Stimulated activated CD4-positive, alpha-beta T cell treated with anti-CD3 and anti-CD28 coated beads, Interleukin-2, amount 100 ng/mL, for 4 hours (primary cell): ENCODE results near the gene PLCB4.

Experiments used
- DNase-seq: peaks from one replicate; pipeline ENCODE4 v3.0.0-alpha.2; 2020; ENCODE audit warnings: low read depth

The PLCB4 gene

DNA sequence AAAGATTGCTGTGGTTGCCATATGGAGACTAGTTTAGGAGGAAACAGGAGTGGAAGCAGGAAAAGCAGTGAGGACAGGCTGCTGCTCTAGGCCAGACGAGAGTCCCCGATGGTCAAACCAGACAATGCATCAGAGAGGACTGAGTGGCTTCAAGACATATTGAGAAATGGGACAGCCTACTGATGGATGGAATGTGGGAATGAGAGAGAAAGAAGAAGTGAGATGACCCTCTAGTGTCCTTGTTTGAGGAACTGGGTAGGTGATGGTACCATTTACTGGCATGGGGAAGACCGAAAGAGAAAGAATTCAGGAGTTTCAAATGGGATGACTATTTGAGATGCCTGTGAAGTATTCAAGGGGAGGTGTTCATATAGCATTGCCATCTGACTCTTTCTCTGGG is 333.7 kb downstream of the PLCB4 start:
- no peak for DNase-seq

DNA sequence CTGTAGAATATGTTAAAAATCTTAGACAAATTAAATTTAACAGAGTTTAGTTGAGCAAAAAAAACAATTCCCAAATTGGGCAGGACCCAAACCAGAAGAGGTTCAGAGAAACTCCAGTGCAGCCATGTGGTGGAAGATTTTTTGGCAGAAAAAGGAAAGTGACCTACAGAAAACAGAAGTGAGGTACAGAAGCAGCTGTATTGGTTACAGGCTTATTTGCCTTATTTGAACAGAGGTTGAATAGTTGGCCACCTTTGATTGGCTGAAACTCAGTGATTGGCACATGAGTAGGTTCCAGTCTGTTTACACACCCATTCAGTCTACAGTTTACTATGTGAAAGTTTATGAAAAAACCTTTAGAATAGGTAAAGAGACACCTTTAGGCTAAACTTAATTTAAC is 334.6 kb downstream of the PLCB4 start:
- no peak for DNase-seq

DNA sequence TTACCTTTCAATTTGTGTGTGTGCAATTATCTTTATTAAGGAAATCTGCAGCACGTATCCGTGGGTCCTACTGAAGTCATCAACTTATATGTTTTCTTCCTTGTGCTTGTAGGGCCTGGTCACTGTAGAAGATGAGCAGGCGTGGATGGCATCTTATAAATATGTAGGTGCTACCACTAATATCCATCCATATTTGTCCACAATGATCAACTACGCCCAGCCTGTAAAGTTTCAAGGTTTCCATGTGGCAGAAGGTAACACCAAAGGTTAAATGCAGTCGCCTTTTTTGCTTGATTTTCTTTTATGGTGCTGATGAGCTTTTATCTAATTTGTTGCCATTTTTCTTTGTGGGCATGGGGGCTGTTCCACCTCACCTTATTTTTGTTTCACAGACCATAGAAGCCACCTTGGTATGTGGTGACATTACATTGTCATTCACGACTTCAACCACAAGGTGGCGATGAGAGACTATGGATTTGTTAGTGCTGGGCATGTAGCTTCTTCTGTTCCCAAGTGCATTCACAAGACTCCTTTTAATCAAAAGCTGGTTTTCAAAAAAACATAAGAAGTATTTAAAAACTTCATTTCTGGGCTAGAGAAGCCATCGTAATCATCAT is 339.0 kb downstream of the PLCB4 start:
- peak; percentile 7 for DNase-seq

DNA sequence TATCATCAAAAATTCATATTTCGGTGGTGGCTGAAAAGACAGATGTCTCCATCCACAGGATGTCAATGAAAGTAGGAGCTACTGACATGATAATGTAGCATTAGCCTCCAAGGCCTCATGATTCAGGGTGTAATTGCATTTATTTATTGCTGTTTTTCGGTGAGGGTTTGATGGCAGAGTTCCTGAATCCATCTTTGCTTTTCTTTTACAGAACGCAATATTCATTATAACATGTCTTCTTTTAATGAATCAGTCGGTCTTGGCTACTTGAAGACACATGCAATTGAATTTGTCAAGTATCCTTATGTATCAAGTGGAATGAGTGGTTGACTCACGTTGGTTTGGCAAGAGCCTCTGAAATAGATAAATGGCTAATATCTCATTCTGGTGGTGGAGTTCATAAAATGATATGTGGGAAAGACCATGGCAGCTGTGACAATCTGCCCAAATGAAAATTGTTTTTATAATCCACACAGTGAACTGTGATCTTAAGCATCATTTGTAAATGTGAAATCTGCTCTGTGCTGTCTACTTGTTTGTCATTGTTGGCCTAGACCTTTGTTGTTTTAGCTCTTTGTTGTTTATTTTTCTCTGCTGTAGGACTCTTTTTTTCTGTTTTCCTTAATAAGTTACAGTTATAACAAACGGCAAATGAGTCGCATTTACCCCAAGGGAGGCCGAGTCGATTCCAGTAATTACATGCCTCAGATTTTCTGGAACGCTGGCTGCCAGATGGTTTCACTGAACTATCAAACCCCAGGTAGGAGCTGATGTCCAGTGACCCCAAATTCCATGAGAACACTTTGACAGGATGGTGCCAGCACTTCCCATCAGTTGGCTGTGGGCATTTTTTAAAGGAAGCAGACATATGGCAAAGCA is 339.8 kb downstream of the PLCB4 start:
- DNase-seq: no peak

DNA sequence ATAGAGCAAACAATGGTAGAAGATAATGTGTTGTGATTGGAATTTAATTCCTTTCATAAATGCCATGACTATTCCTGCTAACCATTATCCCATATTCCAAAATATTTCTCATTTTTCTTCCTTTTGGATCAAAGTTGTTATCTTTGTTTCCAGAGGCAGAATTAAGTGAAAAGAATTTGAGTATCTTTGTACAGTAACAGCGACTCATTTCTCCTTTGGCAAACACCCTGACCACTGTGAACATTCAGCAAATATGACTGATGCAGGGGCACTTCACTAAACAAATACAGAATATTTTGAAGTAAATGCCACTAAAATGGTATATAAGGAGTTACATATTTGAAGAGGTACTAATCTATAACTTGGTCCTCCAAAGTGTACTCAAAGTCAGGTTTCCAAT is 340.5 kb downstream of the PLCB4 start:
- no peak for DNase-seq

DNA sequence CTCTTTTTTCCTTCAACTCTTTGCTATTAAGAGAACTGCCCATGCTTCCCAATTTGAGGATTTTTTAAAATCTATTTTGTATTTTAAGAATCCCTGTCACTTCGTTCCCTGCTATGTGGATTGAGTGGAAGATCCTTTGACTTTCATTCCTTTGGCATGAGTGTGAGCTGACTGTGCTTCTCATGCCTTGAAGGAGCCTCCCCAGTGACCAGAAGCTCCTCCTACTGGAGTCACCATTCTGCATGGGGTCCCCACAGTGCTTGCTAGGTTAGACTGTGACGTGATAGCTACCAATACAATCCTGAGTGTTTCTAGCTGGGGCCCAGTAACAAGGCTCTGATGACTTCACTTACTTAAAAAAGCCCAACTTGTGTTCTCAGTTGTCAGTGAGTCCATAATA is 341.1 kb downstream of the PLCB4 start:
- no peak for DNase-seq

DNA sequence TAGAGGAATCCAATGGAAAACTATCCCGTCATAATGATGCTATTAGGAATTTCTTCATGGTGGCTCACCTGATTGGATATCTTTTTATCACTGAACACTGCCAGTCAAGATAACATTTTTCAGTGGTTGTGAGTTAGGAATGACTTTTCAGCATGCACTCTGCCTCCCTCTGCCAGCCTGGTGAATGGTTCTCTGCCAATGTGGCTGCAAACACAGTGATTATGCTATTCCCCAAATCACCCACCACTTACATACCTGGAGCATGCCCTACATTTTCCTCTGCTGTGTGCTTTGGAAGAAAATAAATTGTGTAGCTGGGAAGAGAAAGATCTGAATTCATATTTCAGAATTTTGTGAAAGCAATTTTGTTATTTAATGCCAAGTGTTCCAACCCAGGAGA is 342.9 kb downstream of the PLCB4 start:
- no peak for DNase-seq

DNA sequence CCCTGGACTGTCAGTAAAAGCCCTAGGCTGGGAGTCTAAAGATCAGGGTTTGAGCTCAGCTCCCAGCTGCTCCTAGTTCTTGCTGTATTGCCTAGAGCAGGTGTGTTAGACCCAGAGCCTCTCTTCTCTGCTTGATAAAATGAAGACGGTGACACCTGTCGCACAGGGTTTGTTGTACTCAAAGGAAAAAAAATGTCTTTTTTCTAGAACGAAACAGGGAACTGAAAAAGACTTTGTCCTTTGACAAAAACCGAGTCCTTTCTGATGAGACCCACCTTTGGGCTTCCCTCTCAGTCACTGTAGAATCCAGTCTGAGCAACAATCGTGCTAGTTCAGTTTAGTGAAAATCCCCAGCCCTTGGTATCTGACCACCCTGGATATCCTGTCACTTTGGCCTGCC is 343.4 kb downstream of the PLCB4 start:
- no peak for DNase-seq

DNA sequence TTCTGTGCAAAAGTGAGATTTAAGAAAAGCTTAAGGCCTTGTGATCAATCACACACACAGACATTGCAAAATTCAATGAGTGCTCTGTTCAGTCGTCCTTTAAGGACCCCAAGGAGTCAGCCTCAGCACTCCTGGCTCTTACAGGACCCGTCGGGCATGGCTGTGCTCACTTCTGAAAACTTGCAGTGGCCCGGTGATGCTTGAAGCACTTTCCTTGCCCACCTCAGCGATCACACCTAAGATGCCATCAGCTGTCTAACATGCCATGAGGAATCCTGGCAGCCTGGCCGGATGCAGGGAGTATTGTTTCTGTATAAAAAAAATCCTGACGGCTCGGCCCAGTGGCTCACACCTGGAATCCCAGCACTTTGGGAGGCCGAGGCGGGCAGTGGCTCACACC is 344.1 kb downstream of the PLCB4 start:
- DNase-seq: no peak

DNA sequence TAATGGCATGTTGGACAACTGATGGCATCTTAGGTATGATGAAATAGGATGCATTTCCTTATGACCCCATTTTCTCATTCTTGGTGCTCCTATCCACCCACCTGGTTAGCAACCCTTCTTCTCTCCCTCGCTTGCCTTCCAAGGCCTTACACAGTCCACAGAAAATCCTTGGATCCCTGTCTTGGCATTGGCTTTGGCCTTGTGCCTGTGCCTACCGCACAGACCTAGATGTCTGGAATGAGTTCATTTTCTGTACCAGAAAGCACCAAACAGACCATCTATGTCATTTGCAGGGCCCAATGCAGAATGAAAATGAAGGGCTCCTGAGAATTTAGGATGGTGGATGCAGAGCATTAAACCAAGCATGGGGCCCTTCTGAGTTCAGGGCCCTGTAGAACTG is 346.5 kb downstream of the PLCB4 start:
- DNase-seq: no peak

DNA sequence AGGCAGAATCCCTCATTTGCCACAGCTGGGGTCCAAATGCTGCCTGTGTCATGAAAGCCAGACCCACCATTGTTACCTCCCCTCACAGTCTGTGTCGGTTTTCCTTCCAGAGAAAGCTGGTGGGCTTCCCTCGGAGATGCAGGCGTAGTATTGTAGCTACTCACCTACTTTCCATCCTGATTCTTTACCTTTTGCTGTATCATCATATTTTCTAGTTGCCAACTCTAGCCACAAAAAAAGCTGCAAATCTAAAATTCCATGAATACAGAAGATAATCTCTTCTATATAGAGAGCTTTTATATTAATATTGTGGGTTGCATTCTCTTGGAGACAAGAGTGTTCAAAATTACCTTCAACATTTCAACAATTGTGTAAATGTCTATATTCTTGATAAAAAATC is 347.5 kb downstream of the PLCB4 start:
- DNase-seq: no peak

DNA sequence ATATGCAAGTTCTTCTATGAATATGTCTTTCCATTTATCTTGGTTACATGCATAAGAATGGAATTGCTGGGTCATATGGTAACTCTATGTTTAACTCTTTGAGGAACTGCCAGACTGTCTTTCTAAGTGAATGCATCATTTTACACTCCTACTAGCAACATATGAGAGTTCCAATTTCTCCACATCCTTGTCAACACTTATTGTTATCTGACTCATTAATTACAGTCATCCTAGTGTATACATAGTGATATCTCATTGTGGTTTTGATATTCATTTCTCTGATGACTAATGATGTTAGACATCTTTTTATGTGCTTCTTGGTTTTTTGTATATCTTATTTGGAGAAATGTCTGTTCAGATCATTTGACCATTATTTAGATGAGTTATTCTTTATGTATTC is 348.8 kb downstream of the PLCB4 start:
- DNase-seq: no peak

DNA sequence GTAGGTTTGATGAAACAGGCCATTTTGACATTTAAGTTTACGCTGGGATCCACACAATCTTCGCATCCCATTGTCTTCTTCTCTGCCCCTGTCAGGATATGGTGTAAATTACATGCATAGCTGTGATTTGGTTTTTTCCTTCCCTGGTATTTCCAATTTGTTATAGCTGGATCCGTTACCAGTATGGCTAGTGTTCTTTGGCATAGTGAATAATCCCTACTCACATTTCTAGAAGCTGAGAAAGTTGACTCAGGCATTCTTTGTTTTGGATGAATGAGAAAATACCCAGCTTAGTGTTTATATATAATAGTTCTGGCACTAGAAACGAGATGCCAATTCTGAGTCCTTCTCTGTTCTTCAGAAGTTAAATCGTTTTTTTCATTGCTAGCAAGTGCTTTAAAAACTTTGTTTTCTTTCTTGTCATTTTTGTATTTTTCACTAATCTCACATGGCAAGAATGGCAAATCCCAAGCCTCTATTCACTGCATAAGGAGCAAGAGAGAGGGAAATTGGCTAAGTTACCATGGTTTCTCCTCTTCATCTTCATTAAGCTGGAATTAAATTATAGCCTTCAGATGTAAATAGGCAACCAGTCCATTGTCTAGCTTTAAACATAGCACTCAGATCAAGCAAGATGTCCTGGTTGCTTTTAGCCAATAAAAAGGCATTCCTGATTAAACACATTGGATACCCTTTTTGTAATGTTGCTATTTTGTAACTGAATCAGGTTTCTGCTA is 353.6 kb downstream of the PLCB4 start:
- no peak for DNase-seq

DNA sequence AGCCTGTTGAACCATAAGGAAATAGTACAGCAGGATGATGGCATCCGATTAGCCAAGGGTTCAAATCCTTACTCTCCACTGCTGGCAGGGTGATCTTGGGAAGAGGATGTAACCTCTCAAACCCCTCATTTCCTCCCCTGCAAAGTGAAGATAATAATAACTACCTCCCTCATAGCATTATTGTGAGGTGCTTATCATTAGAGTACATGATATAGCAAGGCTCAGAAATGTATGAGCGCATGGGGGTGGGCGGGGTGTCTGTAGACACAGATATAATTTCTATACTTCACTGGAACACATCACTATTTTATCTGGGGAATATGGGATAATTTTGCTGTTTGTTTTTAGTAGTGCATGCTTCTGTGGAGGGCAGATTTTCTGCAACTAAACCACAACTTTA is 355.7 kb downstream of the PLCB4 start:
- no peak for DNase-seq

DNA sequence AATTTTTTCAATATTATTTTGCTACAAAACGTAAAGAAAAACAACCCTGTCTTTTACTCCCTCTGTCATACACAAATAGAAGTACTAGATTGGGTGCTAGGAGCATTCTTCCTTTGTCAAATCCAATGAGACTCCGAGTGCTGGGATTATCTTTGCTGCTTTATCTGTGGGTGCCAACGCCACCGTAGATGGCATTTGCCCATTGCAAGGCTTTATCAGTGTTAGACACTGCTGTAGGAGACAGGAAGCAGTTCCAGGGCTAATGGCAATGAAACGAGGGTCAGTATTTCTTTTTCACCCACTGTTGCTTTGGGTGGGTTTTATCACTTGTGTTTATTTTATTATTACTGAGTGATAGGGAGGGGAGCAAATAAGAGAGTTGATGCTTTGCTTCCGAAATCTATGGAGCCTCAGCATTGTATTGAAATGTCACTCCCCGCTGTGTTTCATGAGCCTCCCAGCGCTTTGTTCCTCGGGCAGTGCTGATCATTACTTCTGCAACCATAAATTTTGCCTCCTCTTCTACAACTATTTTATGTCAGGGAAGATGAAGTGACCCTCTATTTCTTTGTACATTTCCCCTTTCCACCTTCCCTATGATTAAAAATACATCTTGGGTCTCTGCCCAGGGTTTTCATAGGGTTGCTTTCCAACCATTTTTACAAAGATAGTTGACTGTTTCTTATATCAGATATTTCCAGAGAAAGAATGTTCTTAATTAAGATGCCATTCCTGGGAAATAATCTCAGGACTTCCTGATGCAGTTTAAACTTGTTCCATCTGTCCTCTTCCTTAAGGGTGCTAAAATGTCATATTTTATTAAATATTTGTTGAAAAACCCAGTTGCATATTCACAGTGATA is 358.8 kb downstream of the PLCB4 start:
- no peak for DNase-seq

DNA sequence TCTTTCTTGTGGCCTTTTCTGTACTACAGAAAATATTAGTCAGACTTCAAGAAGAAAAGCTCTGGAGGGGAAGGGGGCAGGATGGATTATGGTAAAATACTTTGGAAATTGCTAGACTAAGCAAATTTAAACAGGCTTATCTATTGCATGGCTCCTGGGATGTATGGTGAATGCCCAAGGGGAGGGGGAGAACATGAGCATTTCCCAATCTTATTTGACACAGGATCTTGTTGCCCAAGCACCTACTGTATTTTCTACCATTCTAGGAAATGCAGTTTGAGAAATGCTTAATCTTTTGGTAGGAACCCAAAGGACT is 359.4 kb downstream of the PLCB4 start:
- no peak for DNase-seq

DNA sequence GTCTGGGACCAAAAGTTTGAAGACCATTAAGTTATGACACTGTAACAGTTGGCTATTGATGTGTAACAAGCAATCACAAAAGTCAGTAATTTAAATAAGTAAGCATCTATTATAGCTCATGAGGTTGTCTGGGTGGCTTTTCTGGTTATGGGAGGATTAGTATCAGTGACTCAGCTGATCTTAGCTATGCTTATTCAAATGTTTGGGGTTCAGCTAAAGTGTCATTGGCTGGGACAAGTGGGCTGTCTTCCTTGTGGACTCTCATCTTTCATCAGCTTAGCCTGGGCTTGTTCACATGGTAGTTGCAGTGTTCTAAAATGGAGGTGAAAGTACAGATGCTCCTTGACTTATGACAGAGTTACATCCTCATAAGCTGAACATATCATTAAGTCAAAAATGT is 370.9 kb downstream of the PLCB4 start:
- DNase-seq: no peak

DNA sequence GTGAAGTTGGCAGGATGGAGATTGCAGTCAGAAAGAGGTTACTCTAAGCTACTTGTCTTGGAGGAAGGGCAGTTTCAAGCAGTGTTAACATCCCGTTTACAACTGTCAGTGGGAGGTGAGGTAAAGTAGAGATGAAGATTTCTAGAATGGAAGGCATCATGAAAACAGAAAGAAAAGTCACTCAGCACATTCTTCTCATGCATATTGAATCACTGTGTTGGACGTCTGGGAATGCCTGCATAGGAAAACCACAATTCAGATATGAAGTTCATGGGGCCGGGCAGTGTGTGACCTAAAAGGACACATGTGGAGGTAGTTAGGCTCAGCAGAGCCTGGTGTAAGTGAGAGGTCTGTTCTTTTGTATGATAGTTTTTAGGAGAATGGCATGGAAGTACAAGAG is 372.0 kb downstream of the PLCB4 start:
- no peak for DNase-seq

DNA sequence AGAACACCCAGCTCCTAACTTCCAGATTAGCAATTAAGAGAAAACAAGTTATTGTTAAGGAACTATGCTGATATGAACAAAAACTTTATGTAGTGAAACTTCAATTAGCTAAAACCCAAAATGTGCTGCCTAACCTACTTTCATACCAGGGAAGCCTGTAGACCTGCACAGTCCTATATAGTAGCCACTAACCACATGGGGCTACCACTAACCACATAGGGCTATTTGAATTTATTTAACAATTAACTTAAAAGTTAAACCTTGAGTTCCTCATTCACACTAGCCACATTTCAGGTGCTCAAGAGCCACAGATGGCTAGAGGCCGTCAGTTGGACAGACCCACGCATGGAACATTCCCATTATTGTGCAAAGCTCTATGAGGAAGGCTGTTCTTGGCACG is 373.1 kb downstream of the PLCB4 start:
- no peak for DNase-seq

DNA sequence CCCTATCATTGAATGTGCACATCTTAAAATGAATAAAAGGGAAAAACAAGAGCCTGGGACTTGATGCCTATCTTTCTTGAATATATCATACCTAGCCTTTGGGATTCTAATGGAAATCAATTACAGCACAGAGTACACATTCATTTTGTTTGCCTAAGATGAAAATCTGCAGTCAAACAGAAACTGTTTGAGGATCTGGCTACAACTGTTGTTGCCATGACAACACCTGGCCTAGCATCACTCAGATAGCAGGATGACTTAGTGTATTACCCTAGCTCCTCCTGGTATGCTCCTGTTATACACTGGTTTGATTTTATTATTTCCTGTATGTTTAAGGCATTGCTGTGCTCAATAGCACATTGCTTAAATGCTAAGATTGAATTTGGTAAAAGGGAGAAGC is 374.0 kb downstream of the PLCB4 start:
- DNase-seq: no peak

DNA sequence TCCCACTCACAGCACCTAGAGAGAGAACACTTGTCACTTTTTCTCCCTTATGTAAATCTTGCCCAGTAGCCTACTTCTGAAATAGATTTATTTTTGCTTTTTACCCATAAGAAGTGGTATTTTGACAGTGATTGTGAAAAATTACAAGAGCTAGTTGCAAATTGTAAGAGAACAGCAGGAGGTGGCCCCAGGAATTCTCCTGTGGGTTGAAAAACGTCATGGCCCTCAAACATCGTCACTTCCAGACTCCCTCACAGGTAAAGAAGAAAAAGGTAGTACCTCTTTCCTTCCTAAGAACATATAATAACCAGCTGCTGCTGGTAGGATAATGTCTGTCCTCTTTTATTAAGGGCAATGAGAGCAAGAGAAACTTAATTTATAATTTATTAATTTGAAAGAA is 376.0 kb downstream of the PLCB4 start:
- no peak for DNase-seq

DNA sequence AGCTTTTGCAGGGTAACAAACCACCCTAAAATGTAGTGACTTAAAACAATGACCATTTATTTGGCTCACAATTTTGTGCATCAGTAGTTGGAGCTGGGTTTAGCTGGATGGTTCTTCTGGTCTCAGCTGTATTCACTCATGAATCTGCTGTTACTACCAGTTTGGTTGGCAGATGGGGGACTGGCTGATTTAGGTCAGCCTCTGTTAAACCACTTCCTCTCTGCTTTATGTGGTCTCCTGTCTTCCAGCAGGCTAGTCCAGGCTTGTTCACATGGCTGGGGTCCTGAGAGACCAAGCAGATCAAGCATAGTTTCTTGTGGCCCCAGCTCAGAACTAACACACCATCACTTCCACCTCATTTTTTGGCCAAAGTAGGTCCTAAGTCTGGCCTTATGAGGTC is 378.3 kb downstream of the PLCB4 start:
- no peak for DNase-seq
